GM18909 (cell line): ENCODE data around the gene PCMTD2.
"Not testable (repeated sequence)": the region's sequence is repeated elsewhere in the genome, so short reads cannot be mapped to it uniquely, and the experiment has no call there.

ENCODE experiments used
- ATAC-seq: cut with Tn5 transposase; IDR thresholded peaks from one replicate; pipeline ENCODE4 v1.9.1; 2021; ENCODE audit warnings: mild to moderate bottlenecking; ENCODE audit not compliant: unreplicated experiment, poor library complexity

PCMTD2 gene

GRCh38 chr20:64223526-64224067 lies 32.0 kb upstream of the PCMTD2 start:
- ATAC-seq, result no peak

- no peak for ATAC-seq
Observed at GRCh38 chr20:64224351-64225170, 31.0 kb upstream of the PCMTD2 start.

DNA sequence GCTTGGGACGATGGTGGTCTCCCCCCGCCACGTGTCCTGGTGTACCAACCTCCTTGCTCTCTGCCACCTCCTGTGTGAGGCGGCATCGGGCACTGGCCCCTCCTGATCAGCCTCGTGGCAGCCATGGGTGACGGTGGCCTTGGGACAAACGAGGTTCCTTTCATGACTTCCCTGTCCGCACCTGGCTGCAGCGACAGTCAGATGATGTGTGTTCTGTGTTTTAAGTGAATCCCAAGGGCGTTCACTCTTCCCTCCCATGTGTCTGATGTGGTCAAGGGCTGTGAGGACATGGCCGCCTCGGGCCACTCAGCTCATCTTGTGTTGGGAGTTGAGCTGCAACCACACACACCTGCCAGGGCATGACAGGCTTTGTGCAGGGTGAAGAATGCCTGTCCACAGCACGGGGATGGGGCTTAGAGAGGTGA lies 30.4 kb upstream of the PCMTD2 start:
- ATAC-seq, result no peak

GRCh38 chr20:64225828-64226598 lies 29.5 kb upstream of the PCMTD2 start:
- no peak for ATAC-seq

DNA sequence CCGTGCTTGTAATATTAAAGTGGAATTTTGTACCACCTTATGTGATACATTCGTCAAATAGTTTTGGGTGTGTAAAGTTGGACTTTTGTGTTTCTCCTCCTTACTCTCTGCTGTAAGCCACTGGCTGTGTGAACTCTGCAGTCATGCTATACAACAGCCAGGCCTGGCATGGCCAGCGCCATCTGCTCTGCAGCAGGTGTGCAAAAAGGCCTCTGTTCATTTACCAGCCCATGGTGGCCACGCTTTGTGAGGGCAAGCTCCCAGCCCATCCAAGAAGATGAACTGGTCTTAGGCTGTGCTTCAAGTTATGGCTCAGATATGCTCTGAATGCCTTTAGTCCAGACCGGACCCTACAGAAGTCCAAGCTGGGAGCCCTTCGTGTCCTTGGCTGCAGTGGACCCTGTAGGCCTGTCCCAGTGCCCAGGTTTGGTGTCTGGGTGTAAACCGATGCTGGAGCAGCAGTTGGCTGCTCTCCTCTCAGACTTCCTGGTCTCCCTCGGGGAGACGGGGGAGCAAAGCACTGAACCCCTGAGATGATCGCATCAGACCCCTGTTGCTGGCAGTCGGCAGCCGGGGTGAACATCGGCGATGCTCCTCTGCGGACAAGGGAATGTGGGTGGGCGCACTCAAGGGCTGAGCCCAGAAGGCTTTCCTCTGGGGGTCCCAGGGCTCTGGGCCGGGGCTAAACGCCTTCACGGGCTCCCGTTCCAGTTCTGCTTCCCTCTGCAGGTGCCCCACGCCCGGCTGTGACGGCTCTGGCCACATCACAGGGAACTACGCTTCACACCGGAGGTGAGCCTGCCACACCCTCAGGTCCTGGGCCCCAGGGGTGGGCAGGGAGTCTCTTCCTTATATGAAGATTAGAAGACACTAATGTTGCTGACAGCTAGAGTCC lies 28.6 kb upstream of the PCMTD2 start:
- ATAC-seq, result no peak

- ATAC-seq, result no peak
Observed at GRCh38 chr20:64228086-64228653, 27.4 kb upstream of the PCMTD2 start.

DNA sequence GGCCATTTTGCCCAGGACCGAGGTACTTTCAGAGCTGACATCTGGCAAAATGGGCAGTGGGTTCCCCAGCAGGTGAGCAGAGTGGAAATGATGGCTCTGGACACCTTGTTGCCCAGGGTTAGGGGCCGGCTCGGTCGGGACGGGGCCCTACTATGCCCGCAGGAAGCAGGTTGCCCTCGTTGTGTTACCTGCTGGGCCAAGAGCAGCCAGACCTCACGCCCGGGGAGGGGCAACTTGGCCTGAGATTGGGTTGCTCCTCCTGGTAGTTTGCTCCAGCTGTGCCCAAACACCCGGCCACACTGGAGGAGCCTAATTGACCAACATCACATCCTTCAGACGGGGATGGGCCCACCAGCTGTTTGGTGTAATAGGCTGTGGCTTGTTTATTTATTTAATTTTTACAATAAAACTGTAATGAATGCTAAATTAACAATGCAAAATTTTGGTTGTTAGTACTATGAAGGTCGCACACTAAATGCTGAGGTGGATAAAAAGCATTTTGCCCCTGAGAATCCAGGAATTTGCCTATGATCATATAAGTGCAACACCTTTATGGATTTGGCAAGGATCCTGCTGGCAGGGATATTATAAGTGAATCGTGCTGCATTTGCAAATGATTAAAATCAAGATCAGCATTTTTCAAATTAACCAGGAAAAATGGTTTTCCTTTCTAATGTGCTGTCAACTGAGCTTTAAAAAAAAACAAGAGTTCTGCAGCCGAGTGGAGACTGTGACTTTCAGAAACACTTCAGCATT lies 26.6 kb upstream of the PCMTD2 start:
- no peak for ATAC-seq

DNA sequence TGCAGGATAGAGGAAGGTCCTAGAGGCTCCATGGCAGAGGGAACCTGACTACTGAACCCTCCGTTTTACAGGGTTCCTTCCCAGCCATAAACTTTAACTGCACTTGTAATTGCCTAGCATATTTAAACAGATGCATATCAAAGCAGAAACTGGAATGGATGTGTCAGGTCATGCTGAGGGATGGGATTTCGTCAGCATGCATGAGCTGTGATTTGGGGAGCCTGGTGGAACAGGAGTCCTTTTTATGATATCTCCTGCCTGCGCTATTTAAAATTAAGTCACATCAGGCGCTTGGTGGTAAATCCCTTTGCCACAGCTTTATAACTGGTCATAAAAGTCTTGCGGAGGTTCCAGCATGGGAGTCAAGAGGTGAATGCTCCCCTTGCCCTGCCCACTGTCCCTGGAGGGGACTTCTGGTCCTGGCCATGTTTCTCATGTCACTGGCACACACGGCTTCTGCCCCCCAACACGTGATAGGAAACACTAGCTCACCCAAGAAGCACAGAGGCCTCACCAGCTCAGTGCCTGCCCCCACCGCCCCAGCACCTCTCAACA lies 26.0 kb upstream of the PCMTD2 start:
- ATAC-seq, result no peak

- no peak for ATAC-seq
Observed at GRCh38 chr20:64230461-64231145, 24.9 kb upstream of the PCMTD2 start.

DNA sequence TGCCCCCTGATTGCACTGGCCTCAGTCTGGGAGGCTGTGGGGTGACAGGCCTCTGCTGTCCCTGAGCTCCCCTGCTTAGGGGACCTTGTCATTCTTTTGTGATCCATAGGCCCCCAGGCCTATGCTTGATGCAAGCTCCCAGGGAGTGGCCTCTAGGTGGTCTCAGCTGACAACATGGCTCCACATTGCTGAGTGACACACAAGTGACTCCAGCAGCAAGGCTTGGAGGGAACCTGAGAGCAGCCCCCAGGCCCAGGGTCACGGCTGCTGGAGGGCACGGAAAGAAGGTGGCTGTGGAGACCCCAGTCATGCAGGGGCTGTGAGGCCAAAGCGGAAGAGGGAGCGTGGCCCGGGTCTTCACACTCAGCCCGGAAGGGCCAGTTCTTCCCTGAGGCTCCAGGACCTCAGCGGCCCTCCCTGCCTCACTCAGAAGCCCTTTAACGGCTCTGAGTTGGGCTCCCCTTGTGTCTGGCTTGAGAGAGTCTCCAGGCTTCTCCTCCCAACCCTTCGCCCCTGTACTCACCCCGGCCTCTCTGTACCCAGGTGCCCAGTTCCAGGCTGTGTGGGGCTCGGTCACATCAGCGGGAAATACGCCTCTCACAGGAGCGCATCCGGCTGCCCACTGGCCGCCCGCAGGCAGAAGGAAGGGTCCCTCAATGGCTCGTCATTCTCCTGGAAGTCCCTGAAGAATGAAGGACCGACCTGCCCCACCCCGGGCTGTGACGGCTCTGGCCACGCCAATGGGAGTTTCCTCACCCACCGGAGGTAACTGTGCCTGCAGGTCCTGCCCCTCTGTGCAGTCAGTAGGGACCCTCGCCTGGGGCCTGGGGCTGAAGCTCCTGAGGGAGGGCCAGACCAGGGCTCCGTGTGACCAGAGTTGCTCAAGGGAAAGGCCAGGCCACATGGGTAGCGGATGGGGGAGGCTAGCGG lies 23.7 kb upstream of the PCMTD2 start:
- no peak for ATAC-seq

- no peak for ATAC-seq
Observed at GRCh38 chr20:64232794-64233193, 22.8 kb upstream of the PCMTD2 start.

GRCh38 chr20:64233725-64234124 lies 21.8 kb upstream of the PCMTD2 start:
- ATAC-seq, result no peak

DNA sequence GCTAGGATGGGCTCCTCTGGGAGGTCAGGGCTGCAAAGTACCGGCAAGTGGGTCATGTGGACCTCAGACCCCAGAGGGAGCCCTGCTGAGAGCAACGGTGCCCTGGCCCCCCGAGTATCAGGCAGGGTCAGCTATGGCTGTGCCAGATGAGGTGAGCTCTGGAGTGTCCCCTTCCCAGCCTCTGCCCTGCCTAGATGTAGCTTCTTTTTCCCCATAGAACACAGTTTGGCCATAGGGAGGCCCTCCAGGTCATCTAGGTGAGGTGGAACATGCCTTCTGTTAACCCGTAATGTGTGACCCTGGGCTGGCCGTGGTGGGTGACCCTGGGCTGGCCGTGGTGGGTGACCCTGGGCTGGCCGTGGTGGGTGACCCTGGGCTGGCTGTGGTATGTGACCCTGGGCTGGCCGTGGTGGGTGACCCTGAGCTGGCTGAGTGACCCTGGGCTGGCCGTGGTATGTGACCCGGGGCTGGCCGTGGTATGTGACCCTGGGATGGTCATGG lies 21.2 kb upstream of the PCMTD2 start:
- no peak for ATAC-seq

DNA sequence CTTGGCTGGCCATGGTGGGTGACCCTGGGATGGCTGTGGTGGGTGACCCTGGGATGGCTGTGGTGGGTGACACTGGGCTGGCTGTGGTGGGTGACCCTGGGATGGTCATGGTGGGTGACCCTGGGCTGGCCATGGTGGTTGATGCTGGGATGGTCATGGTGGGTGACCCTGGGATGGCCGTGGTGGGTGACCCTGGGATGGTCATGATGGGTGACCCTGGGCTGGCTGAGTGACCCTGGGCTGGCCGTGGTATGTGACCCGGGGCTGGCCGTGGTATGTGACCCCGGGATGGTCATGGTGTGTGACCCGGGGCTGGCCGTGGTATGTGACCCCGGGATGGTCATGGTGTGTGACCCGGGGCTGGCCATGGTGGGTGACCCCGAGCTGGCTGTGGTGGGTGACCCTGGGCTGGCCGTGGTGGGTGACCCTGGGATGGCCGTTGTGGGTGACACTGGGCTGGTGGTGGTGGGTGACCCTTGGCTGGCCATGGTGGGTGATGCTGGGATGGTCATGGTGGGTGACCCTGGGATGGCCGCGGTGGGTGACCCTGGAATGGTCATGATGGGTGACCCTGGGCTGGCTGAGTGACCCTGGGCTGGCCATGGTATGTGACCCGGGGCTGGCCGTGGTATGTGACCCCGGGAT lies 20.5 kb upstream of the PCMTD2 start:
- ATAC-seq, result not testable (repeated sequence)

DNA sequence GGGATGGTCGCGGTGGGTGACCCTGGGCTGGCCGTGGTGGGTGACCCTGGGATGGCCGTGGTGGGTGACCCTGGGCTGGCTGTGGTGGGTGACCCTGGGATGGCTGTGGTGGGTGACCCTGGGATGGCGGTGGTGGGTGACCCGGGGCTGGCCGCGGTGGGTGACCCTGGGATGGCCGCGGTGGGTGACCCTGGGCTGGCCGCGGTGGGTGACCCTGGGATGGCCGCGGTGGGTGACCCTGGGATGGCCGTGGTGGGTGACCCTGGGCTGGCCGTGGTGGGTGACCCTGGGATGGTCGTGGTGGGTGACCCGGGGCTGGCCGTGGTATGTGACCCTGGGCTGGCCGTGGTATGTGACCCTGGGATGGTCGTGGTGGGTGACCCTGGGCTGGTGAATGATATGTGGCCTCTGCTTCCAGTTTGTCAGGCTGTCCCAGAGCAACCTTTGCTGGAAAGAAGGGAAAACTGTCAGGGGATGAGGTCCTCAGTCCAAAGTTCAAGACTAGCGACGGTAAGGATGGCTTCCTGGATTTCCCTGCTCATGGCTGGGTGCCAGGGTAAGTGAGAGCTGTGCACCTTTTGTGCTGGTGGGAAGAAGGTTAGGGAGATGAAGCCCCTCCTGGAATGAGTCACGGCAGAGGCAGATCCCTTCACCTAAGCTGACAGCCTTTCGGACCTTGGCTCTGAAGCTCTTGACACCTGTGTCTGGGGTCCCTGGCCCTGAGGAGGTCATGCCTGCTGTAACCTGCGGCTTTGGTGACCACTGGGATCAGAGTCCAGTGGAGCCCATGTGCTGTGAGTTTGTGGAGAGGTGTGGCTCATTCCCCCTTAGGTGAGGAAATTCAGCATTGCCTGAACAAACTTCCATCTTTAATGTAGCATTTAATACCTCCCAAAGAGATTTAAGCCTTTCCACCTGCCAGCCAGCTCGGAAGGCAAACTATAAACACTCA lies 19.1 kb upstream of the PCMTD2 start:
- ATAC-seq, result no peak

GRCh38 chr20:64237316-64237715 lies 18.2 kb upstream of the PCMTD2 start:
- no peak for ATAC-seq
